Esophagus squamous epithelium (tissue), 5 donors: ENCODE measurements around the gene SPG21. TPM values are rescaled to one million over a fixed set of nuclear protein-coding genes. Genes with fewer than 3 reads are reported as not detected.

Experiments
- DNase-seq: peaks from one replicate; lab custom pipeline; 2025; lab: John Stamatoyannopoulos, UW
- H3K27ac ChIP-seq, 4 donors: fragments of 200-600 bp; sonication (generic); one replicate each; pipeline ENCODE4 v1.5.1; 2016 to 2019; ENCODE audit warnings: mild to moderate bottlenecking in 1 of 4
- H3K27me3 ChIP-seq, 4 donors: fragments of 200-600 bp; sonication (generic); 1 replicate in 3 of 4; 2 replicates in 1 of 4; pipeline versions ENCODE4 v1.5.1 to v1.6.0; 2017 to 2021; ENCODE audit warnings: antibody characterized with exemption in 1 of 4
- H3K36me3 ChIP-seq, 3 donors: fragments of 200-600 bp; sonication (generic); one replicate each; pipeline ENCODE4 v1.5.1; 2016 to 2019
- H3K4me1 ChIP-seq, 3 donors: fragments of 200-600 bp; sonication (generic); one replicate each; pipeline ENCODE4 v1.5.1; 2017 to 2019
- H3K4me3 ChIP-seq, 4 donors: fragments of 200-600 bp; sonication (generic); 1 replicate in 3 of 4; 2 replicates in 1 of 4; pipeline ENCODE4 v1.5.1; 2016 to 2019; ENCODE audit warnings: mild to moderate bottlenecking in 2 of 4, moderate library complexity in 1 of 4
- H3K9me3 ChIP-seq, 3 donors: fragments of 200-600 bp; sonication (generic); one replicate each; pipeline ENCODE4 v1.5.1; 2016 to 2019
- POLR2A ChIP-seq, 4 donors: fragments of 450-650 bp; IDR thresholded peaks; one replicate each; pipeline ENCODE4 v1.6.1; 2017; ENCODE audit warnings: antibody characterized with exemption in 4 of 4, mild to moderate bottlenecking in 4 of 4, moderate library complexity in 3 of 4
- WGBS, 2 donors: methylation state at CpG; one replicate each; pipeline ENCODE4 v1.1.5; 2018; 5-methylcytosine and 5-hydroxymethylcytosine counted together
- intact Hi-C: fragments of 100-400 bp; cut with DNase I; formaldehyde crosslinking; loops from one replicate; pipeline ENCODE4 v1.15.0; 2022
- total RNA-seq, 4 donors: library from RNA; depleted of rRNA; stranded (reverse); fragments of >200 nt; gene quantifications; one replicate each; pipeline ENCODE4 v1.1.0, GENCODE V29; 2016
- TF ChIP-seq, protein P1 (sequence below), 6 experiments: fragments of 450-650 bp in 4 of 6; fragments of 200-600 bp in 2 of 6; sonication (generic) in 2 of 6; IDR thresholded peaks; one replicate each; pipeline ENCODE4 v1.5.1; 2016 to 2019; ENCODE audit warnings: antibody characterized with exemption in 6 of 6, mild to moderate bottlenecking in 4 of 6, moderate library complexity in 4 of 6
- donor health status: DM: yes; HTN: yes; CAD: no.

Gene SPG21
- total RNA-seq, 4 donors from 2014 or later = 41.3 to 67.3 (median 59.6) TPM

DNA sequence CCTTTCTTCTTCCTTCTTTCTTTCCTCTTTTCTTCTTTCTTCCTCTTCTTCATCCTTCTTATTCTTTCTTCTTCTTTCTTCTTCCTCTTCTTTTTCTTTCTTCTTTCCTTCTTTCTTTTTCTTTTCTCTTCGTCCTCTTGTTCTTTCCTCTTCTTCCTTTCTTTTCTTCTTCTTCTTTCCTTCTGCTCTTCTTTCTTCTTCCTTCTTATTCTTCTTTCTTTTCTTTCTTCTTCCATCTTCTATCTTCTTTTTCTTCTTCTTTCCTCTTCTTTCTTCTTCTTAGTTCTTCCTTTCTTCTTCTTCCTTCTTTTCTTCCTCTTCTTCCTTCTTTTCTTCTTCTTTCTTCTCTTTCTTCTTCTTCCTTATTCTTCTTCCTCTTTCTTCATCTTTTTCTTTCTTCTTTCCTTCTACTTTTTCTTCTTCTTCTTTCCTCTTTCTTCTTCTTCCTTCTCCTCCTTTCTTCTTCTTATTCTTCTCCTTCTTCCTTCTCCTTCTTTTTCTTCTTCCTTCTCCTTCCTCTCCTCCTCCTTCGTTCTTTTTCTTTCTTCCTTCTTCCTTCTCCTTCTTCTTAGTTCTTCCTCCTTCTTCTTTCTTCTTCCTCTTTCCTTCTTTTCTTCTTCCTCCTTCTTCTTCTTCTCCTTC is 37.8 kb downstream of the SPG21 start:
- intact Hi-C loops = no loop called here
- Histone ChIP-seq H3K9me3 (no peaks in the 10 kb centered on the region), H3K27me3 (no peaks in the 10 kb centered on the region), H3K4me1 (no peaks in the 10 kb centered on the region), H3K27ac (no peak overlapping the region), H3K4me3 (no peak overlapping the region), H3K36me3 (peaks cover 0 to 27% (median 10%) of the 10 kb centered on the region in 3 donors)
- no peak for TF ChIP-seq POLR2A (IDR thresholded peaks at IDR 0.05)
- TF ChIP-seq, protein P1, sequence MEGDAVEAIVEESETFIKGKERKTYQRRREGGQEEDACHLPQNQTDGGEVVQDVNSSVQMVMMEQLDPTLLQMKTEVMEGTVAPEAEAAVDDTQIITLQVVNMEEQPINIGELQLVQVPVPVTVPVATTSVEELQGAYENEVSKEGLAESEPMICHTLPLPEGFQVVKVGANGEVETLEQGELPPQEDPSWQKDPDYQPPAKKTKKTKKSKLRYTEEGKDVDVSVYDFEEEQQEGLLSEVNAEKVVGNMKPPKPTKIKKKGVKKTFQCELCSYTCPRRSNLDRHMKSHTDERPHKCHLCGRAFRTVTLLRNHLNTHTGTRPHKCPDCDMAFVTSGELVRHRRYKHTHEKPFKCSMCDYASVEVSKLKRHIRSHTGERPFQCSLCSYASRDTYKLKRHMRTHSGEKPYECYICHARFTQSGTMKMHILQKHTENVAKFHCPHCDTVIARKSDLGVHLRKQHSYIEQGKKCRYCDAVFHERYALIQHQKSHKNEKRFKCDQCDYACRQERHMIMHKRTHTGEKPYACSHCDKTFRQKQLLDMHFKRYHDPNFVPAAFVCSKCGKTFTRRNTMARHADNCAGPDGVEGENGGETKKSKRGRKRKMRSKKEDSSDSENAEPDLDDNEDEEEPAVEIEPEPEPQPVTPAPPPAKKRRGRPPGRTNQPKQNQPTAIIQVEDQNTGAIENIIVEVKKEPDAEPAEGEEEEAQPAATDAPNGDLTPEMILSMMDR (IDR thresholded peaks at IDR 0.05) = no peak
- no peak for DNase-seq
- WGBS, 2 donors = 89 to 100% methylated on average over 1 to 2 of the region's 2 CpGs

DNA sequence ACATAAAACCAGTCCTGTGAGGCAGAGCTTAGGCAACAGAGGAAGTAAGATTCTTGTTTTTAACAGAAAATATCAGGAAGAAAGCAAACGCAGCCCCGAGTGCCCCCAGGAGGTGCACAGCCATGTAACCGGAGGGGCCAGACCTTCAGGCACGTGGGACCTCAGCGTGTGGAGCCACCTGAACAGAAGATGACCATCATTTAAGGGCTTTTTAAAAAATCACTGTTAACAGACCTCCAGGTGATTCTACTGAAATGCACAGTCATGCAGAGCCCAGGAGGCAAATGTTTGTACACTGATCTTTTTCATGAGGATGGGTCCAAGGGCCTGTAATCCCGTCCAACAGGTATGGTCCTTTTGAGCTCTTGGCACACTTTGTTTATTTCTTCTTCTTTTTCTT is 38.8 kb downstream of the SPG21 start:
- H3K9me3 ChIP-seq = no peaks in the 10 kb centered on the region
- peaks cover 0 to 17% (median 3%) of the 10 kb centered on the region in 3 donors for H3K36me3 ChIP-seq
- no peak for DNase-seq
- no peaks in the 10 kb centered on the region for H3K27me3 ChIP-seq
- H3K4me1 ChIP-seq = no peaks in the 10 kb centered on the region
- WGBS, 2 donors = 60 to 66% methylated on average over 6 of the region's 6 CpGs
- no peak overlapping the region for H3K4me3 ChIP-seq
- H3K27ac ChIP-seq = no peak overlapping the region
- intact Hi-C loops = no loop called here
- TF ChIP-seq, protein P1 (IDR thresholded peaks at IDR 0.05) = no peak
- TF ChIP-seq POLR2A (IDR thresholded peaks at IDR 0.05) = no peak

DNA sequence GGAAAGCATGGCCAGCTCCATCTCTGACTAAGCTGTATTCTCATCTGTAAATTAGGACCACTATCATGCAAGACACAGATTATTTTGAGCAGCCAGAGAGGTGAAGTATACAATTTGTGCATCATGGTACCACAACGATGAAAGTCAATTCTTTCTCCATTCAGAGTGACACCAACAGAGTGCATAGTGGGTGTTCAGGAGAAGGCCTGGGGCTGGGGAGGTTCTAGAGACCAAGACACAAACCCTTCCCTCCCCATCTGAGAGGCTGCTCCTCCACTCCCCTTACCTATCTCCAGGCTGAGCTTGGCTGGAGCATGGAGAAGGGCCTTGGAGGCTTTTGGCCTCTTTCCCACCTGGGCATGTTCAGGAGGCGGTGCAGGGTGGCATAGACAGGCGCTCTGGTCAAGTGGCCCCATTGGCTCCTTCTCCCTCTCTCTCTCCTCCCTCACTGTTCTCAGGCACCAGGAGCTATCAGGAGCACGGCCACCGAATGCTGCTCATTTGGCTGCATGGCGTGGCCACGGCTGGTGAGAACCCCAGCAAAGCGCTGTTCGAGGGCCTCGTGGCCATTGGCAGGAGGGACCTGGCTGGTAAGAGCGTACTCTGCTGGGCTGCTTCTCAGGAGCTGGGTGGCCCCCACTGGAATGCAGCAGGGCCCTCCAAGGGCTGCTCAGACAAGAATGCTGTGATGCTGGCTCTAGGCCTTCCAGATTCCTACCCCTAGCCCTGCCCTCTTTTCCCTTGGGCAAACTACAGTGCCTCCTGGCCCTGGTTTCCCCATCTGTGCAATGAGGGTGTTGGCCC is 40.1 kb downstream of the SPG21 start:
- intact Hi-C loops = no loop called here
- WGBS, 2 donors = 93 to 95% methylated on average over 5 to 9 of the region's 11 CpGs
- TF ChIP-seq, protein P1 (IDR thresholded peaks at IDR 0.05) = no peak
- TF ChIP-seq POLR2A (IDR thresholded peaks at IDR 0.05) = no peak
- no peaks in the 10 kb centered on the region for H3K27me3 ChIP-seq
- H3K4me1 ChIP-seq = no peaks in the 10 kb centered on the region
- peaks cover 0 to 7% (median 0%) of the 10 kb centered on the region in 3 donors for H3K36me3 ChIP-seq
- no peak overlapping the region for H3K4me3 ChIP-seq
- no peaks in the 10 kb centered on the region for H3K9me3 ChIP-seq
- H3K27ac ChIP-seq = no peak overlapping the region
- no peak for DNase-seq

DNA sequence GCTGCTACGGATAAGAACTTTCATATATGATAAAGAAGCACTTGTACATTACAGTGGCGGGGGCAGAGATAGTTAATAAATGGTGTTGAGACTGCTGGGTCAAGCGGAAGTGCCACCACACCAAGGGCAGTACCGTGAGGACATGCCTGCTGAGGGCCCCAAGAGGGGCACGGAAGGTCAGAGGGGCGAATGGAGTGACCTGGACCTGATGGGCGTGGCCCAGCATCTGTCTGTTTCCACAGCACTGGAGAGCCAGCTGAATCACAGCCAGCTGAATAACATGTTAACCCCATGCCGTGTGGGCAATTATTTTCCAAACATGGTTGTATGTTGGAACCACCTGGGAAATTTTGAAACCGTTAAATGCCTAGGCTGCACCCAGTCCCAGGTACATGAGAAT is 40.8 kb downstream of the SPG21 start:
- TF ChIP-seq, protein P1 (IDR thresholded peaks at IDR 0.05) = no peak
- TF ChIP-seq POLR2A (IDR thresholded peaks at IDR 0.05) = no peak
- intact Hi-C loops = no loop called here
- Histone ChIP-seq H3K27ac (no peak overlapping the region), H3K27me3 (no peaks in the 10 kb centered on the region), H3K4me3 (no peak overlapping the region), H3K4me1 (no peaks in the 10 kb centered on the region), H3K9me3 (no peaks in the 10 kb centered on the region), H3K36me3 (peaks cover 0 to 7% (median 0%) of the 10 kb centered on the region in 3 donors)
- DNase-seq = no peak
- WGBS, 2 donors = 67 to 76% methylated on average over 8 of the region's 9 CpGs

DNA sequence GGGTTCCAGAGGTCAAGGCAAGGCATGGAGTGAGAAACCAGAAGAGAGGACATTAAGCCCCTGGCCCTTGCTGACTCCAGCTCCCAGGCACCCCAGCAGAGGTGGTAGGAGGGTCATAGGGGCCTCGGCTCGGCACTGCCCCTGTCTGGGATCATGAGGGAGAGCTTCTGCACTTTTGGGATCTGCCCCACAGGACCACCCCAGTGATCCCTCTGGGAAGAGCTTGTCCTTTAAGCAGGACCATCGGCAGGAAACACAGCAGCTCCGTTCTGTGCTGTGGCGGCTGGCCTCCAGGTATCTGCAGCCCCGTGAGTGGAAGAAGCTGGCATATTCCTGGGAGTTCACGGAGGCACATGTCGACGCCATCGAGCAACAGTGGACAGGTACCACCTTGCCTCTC is 42.5 kb downstream of the SPG21 start:
- H3K4me1 ChIP-seq = no peaks in the 10 kb centered on the region
- H3K9me3 ChIP-seq = no peaks in the 10 kb centered on the region
- peaks cover 0 to 7% (median 0%) of the 10 kb centered on the region in 3 donors for H3K36me3 ChIP-seq
- no peak overlapping the region for H3K4me3 ChIP-seq
- no peak for DNase-seq
- H3K27me3 ChIP-seq = no peaks in the 10 kb centered on the region
- 60 to 90% methylated on average over 1 to 3 of the region's 10 CpGs for WGBS, 2 donors
- intact Hi-C loops = no loop called here
- H3K27ac ChIP-seq = no peak overlapping the region
- TF ChIP-seq POLR2A (IDR thresholded peaks at IDR 0.05) = no peak
- TF ChIP-seq, protein P1 (IDR thresholded peaks at IDR 0.05) = no peak
